Parathyroid adenoma (tissue), 2 donors: ENCODE measurements around the gene HNRNPR.

Source experiments
- H2AFZ ChIP-seq: fragments of 300-600 bp; sonication (generic); one replicate; pipeline ENCODE4 v1.7.0; 2017; ENCODE audit warnings: antibody characterized with exemption, mild to moderate bottlenecking
- H3K27ac ChIP-seq: fragments of 300-600 bp; sonication (generic); one replicate; pipeline ENCODE4 v1.7.0; 2017
- H3K27me3 ChIP-seq: fragments of 300-600 bp; sonication (generic); one replicate; pipeline ENCODE4 v1.7.0; 2017; ENCODE audit warnings: low read length; ENCODE audit not compliant: control insufficient read depth, insufficient read depth
- H3K36me3 ChIP-seq: fragments of 300-600 bp; sonication (generic); one replicate; pipeline ENCODE4 v1.7.0; 2017; ENCODE audit warnings: low read length; ENCODE audit not compliant: control insufficient read depth, insufficient read depth
- H3K4me1 ChIP-seq: fragments of 300-600 bp; sonication (generic); one replicate; pipeline ENCODE4 v1.7.0; 2017; ENCODE audit warnings: control low read depth
- H3K4me2 ChIP-seq: fragments of 300-600 bp; sonication (generic); one replicate; pipeline ENCODE4 v1.7.0; 2017; ENCODE audit warnings: low read length
- H3K4me3 ChIP-seq: fragments of 300-600 bp; sonication (generic); one replicate; pipeline ENCODE4 v1.7.0; 2017; ENCODE audit warnings: low read depth, low read length
- H3K79me2 ChIP-seq: fragments of 300-600 bp; sonication (generic); one replicate; pipeline ENCODE4 v1.7.0; 2017; ENCODE audit warnings: control low read depth
- H3K9ac ChIP-seq: fragments of 300-600 bp; sonication (generic); one replicate; pipeline ENCODE4 v1.7.0; 2017; ENCODE audit warnings: mild to moderate bottlenecking
- H3K9me3 ChIP-seq: fragments of 300-600 bp; sonication (generic); one replicate; pipeline ENCODE4 v1.7.0; 2017; ENCODE audit warnings: low read length; ENCODE audit not compliant: control insufficient read depth
- TF ChIP-seq, protein P1 (sequence below): fragments of 300-600 bp; sonication (generic); IDR thresholded peaks from one replicate; pipeline ENCODE4 v1.7.0; 2017; ENCODE audit warnings: antibody characterized with exemption, mild to moderate bottlenecking
- donor health status: primary hyperparathyroidism.

The HNRNPR gene

DNA sequence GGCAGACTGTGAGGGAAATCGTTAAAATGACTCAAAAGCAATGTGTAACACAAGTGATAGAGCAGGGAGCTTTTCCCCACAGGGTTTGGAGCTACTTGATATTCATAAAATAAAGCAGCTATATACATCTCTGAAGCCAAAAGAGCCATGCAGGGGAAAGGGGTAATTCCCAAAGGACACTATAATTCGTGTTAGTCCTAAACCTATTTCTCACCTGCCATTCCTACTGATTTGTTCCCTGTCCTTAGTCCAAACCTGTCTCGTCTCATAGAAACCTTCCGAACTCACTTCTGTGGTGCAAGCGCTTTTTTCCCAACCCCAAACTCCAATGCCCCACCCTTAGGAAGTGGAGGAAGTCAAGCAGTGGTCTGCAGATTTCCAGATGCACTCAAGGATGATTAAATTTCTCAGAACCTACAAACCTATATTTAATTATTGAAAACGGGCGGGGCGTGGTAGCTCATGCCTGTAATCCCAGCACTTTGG is 946 bp upstream of the HNRNPR start:
- Histone ChIP-seq H3K79me2 (peaks cover 21% of the 10 kb centered on the region), H3K27me3 (no peaks in the 10 kb centered on the region), H3K9ac (peak overlapping the region; percentile 46), H3K4me2 (peak overlapping the region; percentile 78), H3K36me3 (no peaks in the 10 kb centered on the region), H3K27ac (peak overlapping the region; percentile 94), H2AFZ (peak overlapping the region; percentile 98), H3K4me3 (peak overlapping the region; percentile 65), H3K4me1 (peaks cover 4% of the 10 kb centered on the region), H3K9me3 (no peaks in the 10 kb centered on the region)
- TF ChIP-seq, protein P1, sequence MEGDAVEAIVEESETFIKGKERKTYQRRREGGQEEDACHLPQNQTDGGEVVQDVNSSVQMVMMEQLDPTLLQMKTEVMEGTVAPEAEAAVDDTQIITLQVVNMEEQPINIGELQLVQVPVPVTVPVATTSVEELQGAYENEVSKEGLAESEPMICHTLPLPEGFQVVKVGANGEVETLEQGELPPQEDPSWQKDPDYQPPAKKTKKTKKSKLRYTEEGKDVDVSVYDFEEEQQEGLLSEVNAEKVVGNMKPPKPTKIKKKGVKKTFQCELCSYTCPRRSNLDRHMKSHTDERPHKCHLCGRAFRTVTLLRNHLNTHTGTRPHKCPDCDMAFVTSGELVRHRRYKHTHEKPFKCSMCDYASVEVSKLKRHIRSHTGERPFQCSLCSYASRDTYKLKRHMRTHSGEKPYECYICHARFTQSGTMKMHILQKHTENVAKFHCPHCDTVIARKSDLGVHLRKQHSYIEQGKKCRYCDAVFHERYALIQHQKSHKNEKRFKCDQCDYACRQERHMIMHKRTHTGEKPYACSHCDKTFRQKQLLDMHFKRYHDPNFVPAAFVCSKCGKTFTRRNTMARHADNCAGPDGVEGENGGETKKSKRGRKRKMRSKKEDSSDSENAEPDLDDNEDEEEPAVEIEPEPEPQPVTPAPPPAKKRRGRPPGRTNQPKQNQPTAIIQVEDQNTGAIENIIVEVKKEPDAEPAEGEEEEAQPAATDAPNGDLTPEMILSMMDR = no peak

DNA sequence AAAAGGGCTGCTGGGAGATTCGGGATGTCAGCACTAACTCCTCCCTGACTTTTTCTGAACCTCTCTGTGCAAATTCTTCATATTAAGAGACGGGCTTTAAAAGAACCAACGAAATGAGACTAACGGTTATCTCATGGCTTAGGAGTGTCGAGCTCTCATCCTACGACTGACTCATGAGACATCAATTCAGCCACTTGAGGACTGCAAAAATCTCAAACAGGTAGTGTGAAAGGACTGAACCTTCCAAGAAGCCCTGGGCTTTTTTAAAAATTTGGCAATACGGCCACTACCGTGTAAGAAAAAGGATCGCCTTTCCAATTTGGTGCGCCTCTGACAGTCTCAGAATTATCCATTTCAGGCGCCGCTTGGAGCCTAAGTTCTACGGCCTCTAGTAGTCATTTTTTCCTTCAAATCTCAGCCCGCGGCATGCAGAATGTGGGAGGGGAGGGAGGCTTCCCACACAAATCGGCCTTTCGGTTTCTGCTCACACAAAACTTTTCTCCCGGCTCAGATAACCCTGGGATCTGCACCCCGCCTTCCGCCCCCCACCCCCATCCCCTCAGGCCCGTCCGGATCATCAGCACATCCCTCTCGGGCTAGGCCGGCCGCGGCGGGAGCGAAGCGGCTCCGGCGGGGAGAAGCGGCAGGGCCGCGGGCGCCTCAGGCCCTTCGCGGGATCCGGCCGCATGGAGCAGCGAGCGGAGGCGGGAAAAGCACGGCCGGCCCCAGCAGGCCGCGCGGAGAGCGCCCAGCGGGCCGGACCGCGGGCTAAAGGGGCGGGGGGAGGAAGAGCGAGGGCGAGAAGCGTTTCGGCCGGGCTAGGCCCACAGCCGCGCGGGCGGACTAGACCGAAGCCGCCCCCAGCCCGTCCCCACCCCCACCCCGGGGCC is 618 bp downstream of the HNRNPR start:
- no peaks in the 10 kb centered on the region for H3K36me3 ChIP-seq

DNA sequence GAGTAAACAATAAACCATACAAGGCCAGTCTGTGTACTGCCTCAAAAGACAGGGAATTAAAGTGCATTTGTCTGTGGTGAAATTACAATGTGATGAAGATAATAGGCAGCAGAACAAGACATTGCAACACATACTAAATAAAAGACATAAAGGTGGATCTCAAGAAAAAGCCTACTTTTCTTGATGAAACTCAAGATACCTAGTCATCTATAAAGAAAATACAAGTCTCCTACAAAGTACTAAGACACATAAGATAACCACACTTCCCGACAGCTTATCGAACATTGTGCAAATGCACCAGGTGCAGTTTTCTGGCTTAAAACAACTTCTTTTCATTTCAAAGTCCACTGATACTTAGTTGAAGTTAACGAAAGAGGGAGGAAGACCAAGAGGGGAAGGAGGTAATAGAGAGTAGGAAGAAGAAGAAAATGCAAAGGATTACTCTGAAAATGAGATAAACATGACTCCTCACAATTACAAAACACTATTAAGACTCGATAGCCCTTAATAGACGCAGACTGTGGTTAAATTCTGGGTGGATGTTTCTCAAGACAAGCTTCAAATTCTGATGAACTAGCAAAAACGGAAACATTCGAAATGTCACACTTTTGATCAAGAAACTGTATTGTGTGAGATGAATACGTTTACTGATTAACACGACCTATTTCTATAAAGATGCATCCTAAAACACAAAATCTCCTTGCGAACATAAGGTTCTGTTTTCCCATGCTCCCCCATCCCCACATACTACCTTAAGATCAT is 2.0 kb downstream of the HNRNPR start:
- H3K9ac ChIP-seq = no peak overlapping the region
- no peaks in the 10 kb centered on the region for H3K27me3 ChIP-seq
- H3K4me2 ChIP-seq = peak overlapping the region; percentile 94
- peak overlapping the region; percentile 20 for H3K4me3 ChIP-seq
- peaks cover 29% of the 10 kb centered on the region for H3K79me2 ChIP-seq
- H3K27ac ChIP-seq = no peak overlapping the region
- no peaks in the 10 kb centered on the region for H3K36me3 ChIP-seq
- H2AFZ ChIP-seq = no peak overlapping the region
- TF ChIP-seq, protein P1 = no peak
- peaks cover 4% of the 10 kb centered on the region for H3K4me1 ChIP-seq
- H3K9me3 ChIP-seq = no peaks in the 10 kb centered on the region

More for the DNA sequence above, 618 bp downstream of the HNRNPR start:
- Histone ChIP-seq H3K9me3 (no peaks in the 10 kb centered on the region), H2AFZ (peak overlapping the region; percentile 73), H3K4me1 (peaks cover 4% of the 10 kb centered on the region), H3K27ac (peak overlapping the region; percentile 94), H3K79me2 (peaks cover 29% of the 10 kb centered on the region), H3K4me2 (peak overlapping the region; percentile 94), H3K4me3 (peak overlapping the region; percentile 65), H3K9ac (peak overlapping the region; percentile 46), H3K27me3 (no peaks in the 10 kb centered on the region)
- TF ChIP-seq, protein P1 = no peak

DNA sequence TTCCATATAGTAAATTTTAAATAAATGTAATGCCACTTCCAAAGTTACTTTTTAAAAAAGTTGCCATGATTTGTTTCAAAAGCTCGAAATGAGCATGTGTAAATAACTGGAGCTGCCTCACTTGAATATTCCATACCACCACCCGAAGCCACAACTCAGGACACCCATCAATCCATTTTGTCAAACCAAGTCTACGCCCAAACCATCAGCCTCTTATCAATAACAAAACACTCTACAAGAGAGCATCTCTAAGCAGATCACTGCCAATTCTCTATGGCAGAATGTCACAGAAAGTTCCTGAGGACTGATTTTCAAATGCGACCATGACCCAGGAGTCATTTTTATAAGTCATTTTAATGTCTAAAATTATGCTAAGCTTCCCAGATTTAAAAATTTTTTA is 4.5 kb downstream of the HNRNPR start:
- no peak overlapping the region for H2AFZ ChIP-seq
- peaks cover 34% of the 10 kb centered on the region for H3K79me2 ChIP-seq
- no peaks in the 10 kb centered on the region for H3K9me3 ChIP-seq
- H3K4me2 ChIP-seq = no peak overlapping the region
- no peaks in the 10 kb centered on the region for H3K36me3 ChIP-seq
- H3K27ac ChIP-seq = no peak overlapping the region
- TF ChIP-seq, protein P1 = no peak
- H3K4me3 ChIP-seq = no peak overlapping the region
- H3K27me3 ChIP-seq = no peaks in the 10 kb centered on the region
- no peak overlapping the region for H3K9ac ChIP-seq
- peaks cover 4% of the 10 kb centered on the region for H3K4me1 ChIP-seq
